Mononuclear cell (primary cell): ENCODE data around the gene TRAK2. TPM values are rescaled to one million over a fixed set of nuclear protein-coding genes. Genes with fewer than 3 reads are reported as not detected.

Source experiments
- H3K27me3 ChIP-seq: 2 replicates; pipeline ENCODE4 v1.6.0; 2011; ENCODE audit warnings: low read length, control low read depth; ENCODE audit not compliant: insufficient read depth
- H3K4me1 ChIP-seq: 2 replicates; pipeline ENCODE4 v1.5.1; 2011; ENCODE audit warnings: mild to moderate bottlenecking, low read length, control low read depth; ENCODE audit not compliant: insufficient read depth
- H3K4me3 ChIP-seq: 2 replicates; pipeline ENCODE4 v1.5.1; 2011; ENCODE audit warnings: mild to moderate bottlenecking, low read length, moderate library complexity
- H3K9me3 ChIP-seq: 2 replicates; pipeline ENCODE4 v1.5.1; 2011; ENCODE audit warnings: low read depth, mild to moderate bottlenecking, control low read depth, low read length
- total RNA-seq: library from RNA; depleted of rRNA; stranded (reverse); fragments of >200 nt; gene quantifications from one replicate; pipeline ENCODE4 v1.2.3, GENCODE V29; 2012

TRAK2 gene
- total RNA-seq, 1 donor: 34.3 TPM

GRCh38 chr2:201343559-201343958 lies 107.7 kb downstream of the TRAK2 start:
- Histone ChIP-seq H3K4me3 (no peak overlapping the region), H3K4me1 (no peaks in the 10 kb centered on the region), H3K9me3 (no peaks in the 10 kb centered on the region), H3K27me3 (no peaks in the 10 kb centered on the region)

- H3K9me3 ChIP-seq: no peaks in the 10 kb centered on the region
- H3K27me3 ChIP-seq: no peaks in the 10 kb centered on the region
- no peaks in the 10 kb centered on the region for H3K4me1 ChIP-seq
- H3K4me3 ChIP-seq: no peak overlapping the region
These were observed 108.3 kb downstream of the TRAK2 start for GRCh38 chr2:201342923-201343322.

GRCh38 chr2:201329409-201329808 lies 121.8 kb downstream of the TRAK2 start:
- no peaks in the 10 kb centered on the region for H3K27me3 ChIP-seq
- peaks cover under 1% of the 10 kb centered on the region for H3K9me3 ChIP-seq
- H3K4me3 ChIP-seq: no peak overlapping the region
- peaks cover 6% of the 10 kb centered on the region for H3K4me1 ChIP-seq

GRCh38 chr2:201327678-201328077 lies 123.6 kb downstream of the TRAK2 start:
- no peaks in the 10 kb centered on the region for H3K27me3 ChIP-seq
- H3K9me3 ChIP-seq: peaks cover 18% of the 10 kb centered on the region
- H3K4me3 ChIP-seq: no peak overlapping the region
- H3K4me1 ChIP-seq: peaks cover 6% of the 10 kb centered on the region

Other genes starting within 250 kb of the TRAK2 start
- gene CASP8, start 190.9 kb downstream of the TRAK2 start, total RNA-seq: 129 TPM
- gene FLACC1, start 94.1 kb downstream of the TRAK2 start, total RNA-seq: 9.6 TPM
- gene STRADB, start 282 bp upstream of the TRAK2 start, total RNA-seq: 17.8 TPM
- 4.2 TPM for gene TMEM237, start 192.0 kb upstream of the TRAK2 start, total RNA-seq
- under 0.01 TPM for gene MPP4, start 247.2 kb upstream of the TRAK2 start, total RNA-seq